ENCODE measurements around the gene CBR1. TPM values are rescaled to one million over a fixed set of nuclear protein-coding genes. Genes with fewer than 3 reads are reported as not detected.
"Not testable (repeated sequence)": the region's sequence is repeated elsewhere in the genome, so short reads cannot be mapped to it uniquely, and the experiment has no call there.

Gene CBR1
- total RNA-seq, 2 donors from 2014 or later: 81.6 to 131 TPM

DNA sequence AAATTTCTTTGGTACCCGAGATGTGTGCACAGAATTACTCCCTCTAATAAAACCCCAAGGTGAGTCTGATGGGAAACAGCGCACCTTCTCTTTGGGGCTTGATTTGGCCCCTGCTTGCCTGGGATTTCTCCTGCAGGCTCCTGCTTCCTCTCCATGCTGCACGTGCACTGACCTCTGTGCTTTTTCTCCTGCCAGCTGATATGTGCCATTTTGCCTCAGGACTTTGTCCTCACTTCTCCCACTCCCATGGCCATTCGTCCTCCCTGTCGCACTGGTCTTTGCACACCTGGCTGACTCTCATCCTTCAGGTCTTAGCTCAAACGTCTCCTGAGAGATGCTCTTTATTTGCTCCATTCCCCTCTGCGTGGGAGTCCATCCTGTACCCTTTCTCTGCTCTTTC lies 1.2 kb downstream of the CBR1 start:
- intact Hi-C loops (cut with DNase I): loop anchor here (5.0 kb wide), 1 partner anchor 41 kb away; no protein-coding TSS in a partner anchor
- Histone ChIP-seq H3K4me1 (no peaks in the 10 kb centered on the region), H3K36me3 (no peaks in the 10 kb centered on the region), H3K9me3 (no peaks in the 10 kb centered on the region), H3K4me3 (no peak overlapping the region), H3K27ac (no peak overlapping the region), H3K27me3 (no peaks in the 10 kb centered on the region), H3K9ac (ENCODE audit: low read depth in 2 of 2, low read length in 2 of 2) (no peak overlapping the region)
- no peak for DNase-seq
- TF ChIP-seq, protein P1, sequence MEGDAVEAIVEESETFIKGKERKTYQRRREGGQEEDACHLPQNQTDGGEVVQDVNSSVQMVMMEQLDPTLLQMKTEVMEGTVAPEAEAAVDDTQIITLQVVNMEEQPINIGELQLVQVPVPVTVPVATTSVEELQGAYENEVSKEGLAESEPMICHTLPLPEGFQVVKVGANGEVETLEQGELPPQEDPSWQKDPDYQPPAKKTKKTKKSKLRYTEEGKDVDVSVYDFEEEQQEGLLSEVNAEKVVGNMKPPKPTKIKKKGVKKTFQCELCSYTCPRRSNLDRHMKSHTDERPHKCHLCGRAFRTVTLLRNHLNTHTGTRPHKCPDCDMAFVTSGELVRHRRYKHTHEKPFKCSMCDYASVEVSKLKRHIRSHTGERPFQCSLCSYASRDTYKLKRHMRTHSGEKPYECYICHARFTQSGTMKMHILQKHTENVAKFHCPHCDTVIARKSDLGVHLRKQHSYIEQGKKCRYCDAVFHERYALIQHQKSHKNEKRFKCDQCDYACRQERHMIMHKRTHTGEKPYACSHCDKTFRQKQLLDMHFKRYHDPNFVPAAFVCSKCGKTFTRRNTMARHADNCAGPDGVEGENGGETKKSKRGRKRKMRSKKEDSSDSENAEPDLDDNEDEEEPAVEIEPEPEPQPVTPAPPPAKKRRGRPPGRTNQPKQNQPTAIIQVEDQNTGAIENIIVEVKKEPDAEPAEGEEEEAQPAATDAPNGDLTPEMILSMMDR (IDR thresholded peaks at IDR 0.05): no peak

DNA sequence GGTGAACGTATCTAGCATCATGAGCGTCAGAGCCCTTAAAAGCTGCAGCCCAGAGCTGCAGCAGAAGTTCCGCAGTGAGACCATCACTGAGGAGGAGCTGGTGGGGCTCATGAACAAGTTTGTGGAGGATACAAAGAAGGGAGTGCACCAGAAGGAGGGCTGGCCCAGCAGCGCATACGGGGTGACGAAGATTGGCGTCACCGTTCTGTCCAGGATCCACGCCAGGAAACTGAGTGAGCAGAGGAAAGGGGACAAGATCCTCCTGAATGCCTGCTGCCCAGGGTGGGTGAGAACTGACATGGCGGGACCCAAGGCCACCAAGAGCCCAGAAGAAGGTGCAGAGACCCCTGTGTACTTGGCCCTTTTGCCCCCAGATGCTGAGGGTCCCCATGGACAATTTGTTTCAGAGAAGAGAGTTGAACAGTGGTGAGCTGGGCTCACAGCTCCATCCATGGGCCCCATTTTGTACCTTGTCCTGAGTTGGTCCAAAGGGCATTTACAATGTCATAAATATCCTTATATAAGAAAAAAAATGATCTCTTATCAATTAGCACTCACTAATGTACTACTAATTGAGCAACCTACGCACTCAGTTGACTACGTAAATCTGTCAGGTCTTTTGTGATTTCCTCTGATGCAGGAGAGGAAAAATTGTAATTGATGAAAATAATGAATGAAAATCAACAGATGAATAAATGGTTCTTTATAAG lies 2.8 kb downstream of the CBR1 start:
- no peak overlapping the region for H3K9ac ChIP-seq (ENCODE audit: low read depth in 2 of 2, low read length in 2 of 2)
- no peaks in the 10 kb centered on the region for H3K9me3 ChIP-seq
- no peak for DNase-seq
- H3K4me1 ChIP-seq: no peaks in the 10 kb centered on the region
- TF ChIP-seq, protein P1 (IDR thresholded peaks at IDR 0.05): no peak
- intact Hi-C loops (cut with DNase I): loop anchor here (5.0 kb wide), 1 partner anchor 40 kb away; no protein-coding TSS in a partner anchor
- no peaks in the 10 kb centered on the region for H3K27me3 ChIP-seq
- no peak overlapping the region for H3K4me3 ChIP-seq
- H3K36me3 ChIP-seq: no peaks in the 10 kb centered on the region
- no peak overlapping the region for H3K27ac ChIP-seq

DNA sequence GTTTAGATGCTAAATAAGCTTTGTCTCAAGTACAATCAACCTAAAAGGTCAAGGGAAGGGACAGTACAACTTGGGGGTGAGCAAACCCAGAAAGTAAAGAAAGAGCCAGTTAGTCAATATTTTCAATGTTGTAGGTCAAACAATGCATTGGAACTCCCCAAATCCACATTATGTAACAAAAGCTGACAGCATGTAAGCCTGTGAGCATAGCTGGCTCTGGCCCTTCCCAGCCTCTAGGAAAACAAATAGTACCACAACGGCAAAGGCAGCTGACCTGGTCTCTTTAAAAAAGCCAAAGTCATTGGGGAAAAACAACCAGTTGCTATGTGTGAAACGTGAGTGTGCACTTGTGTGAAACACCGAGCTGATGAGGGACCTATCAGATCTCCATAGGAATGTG lies 3.4 kb downstream of the CBR1 start:
- no peaks in the 10 kb centered on the region for H3K27me3 ChIP-seq
- intact Hi-C loops (cut with DNase I): loop anchor here (5.0 kb wide), 1 partner anchor 39 kb away; no protein-coding TSS in a partner anchor
- H3K4me3 ChIP-seq: no peak overlapping the region
- no peak overlapping the region for H3K9ac ChIP-seq (ENCODE audit: low read depth in 2 of 2, low read length in 2 of 2)
- no peak for DNase-seq
- H3K36me3 ChIP-seq: no peaks in the 10 kb centered on the region
- TF ChIP-seq, protein P1 (IDR thresholded peaks at IDR 0.05): no peak
- H3K9me3 ChIP-seq: no peaks in the 10 kb centered on the region
- no peak overlapping the region for H3K27ac ChIP-seq
- H3K4me1 ChIP-seq: no peaks in the 10 kb centered on the region

DNA sequence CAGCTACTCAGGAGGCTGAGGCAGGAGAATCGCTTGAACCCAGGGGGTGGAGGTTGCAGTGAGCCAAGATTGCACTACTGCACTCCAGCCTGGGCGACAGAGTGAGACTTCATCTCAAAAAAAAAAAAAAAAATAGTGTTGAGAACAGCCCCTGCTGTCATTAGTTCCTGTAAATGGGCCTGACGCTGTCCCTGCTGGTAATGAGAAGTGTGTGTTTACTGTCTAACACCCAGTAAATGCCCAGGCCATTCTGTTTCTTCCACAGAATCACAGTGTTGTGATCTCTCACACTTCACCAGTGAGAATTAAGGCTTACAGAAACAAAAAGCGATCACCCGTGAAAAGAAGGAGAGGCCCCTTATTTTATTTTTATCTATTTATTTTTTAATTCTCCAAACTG lies 4.1 kb downstream of the CBR1 start:
- intact Hi-C loops (cut with DNase I): loop anchor here (5.0 kb wide), 1 partner anchor 38 kb away; no protein-coding TSS in a partner anchor
- H3K27ac ChIP-seq; H3K9ac ChIP-seq (ENCODE audit: low read depth in 2 of 2, low read length in 2 of 2); H3K27me3 ChIP-seq; DNase-seq; H3K4me1 ChIP-seq; H3K36me3 ChIP-seq; H3K9me3 ChIP-seq; H3K4me3 ChIP-seq: not testable (repeated sequence)

DNA sequence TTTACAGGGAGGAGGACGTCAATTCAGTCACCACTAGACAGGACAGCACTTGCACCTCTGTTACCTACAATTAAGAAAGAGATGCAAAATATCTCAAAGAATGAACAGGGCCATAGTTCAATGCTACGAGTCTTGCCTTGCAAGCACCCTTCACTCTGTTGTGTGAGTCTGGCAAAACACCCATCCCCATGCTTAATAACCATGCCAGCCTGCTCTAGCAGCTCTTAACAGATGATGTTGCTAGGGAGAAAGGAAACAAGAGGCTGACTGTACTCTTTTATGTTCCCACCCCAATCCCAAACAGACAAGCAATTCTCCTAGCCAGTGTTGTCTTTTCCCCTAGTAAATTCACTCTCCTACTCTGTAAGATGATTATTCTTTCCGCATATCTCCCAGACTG lies 5.3 kb downstream of the CBR1 start:
- DNase-seq: no peak

DNA sequence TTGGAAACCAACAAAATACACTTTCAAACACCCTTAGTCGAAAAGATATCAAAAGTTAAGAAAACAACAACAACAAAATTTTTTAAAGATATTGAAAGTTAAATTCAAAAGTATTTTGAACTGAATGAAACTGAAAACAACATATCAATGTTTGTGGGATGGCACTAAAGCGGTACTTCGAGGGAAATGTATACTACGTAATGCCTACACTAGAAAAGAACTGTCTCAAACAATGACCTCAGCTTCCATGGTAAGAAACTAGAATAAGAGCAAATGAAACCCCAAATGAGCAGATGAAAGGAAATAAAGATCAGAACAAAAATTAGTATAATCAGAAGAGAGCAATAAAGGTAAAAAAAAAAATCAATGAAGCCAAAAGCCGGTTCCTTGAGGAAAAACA lies 6.1 kb downstream of the CBR1 start:
- no peaks in the 10 kb centered on the region for H3K9me3 ChIP-seq
- TF ChIP-seq, protein P1 (IDR thresholded peaks at IDR 0.05): no peak
- no peak overlapping the region for H3K9ac ChIP-seq (ENCODE audit: low read depth in 2 of 2, low read length in 2 of 2)
- no peaks in the 10 kb centered on the region for H3K27me3 ChIP-seq
- DNase-seq: no peak
- no peaks in the 10 kb centered on the region for H3K36me3 ChIP-seq
- H3K4me3 ChIP-seq: no peak overlapping the region
- intact Hi-C loops (cut with DNase I): no loop called here
- H3K4me1 ChIP-seq: no peaks in the 10 kb centered on the region
- H3K27ac ChIP-seq: no peak overlapping the region

More for the DNA sequence above, 5.3 kb downstream of the CBR1 start:
- Histone ChIP-seq H3K36me3 (no peaks in the 10 kb centered on the region), H3K27me3 (no peaks in the 10 kb centered on the region), H3K4me3 (no peak overlapping the region), H3K9me3 (no peaks in the 10 kb centered on the region), H3K4me1 (no peaks in the 10 kb centered on the region), H3K9ac (ENCODE audit: low read depth in 2 of 2, low read length in 2 of 2) (no peak overlapping the region), H3K27ac (no peak overlapping the region)
- intact Hi-C loops (cut with DNase I): no loop called here
- TF ChIP-seq, protein P1 (IDR thresholded peaks at IDR 0.05): no peak
